Activated CD4-positive, CD25-positive, alpha-beta regulatory T cell treated with anti-CD3 and anti-CD28 coated beads, Interleukin-2, amount 50 U/mL, for 24 hours (primary cell): Measurements from ENCODE around the gene TRIM42.

Experiments
- ATAC-seq, 2 donors: fragments of 150-1000 bp; cut with Tn5 transposase; one replicate each; pipeline ENCODE4 v1.10.0; 2021; ENCODE audit warnings: mild to moderate bottlenecking in 1 of 2, moderate library complexity in 1 of 2

Gene TRIM42

GRCh38 chr3:140710711-140711389, 33.0 kb downstream of the TRIM42 start:
- ATAC-seq, result no peak

- no peak for ATAC-seq
Measured at GRCh38 chr3:140711390-140712035, 33.6 kb downstream of the TRIM42 start.

- no peak for ATAC-seq
Measured at GRCh38 chr3:140712301-140712700, 34.4 kb downstream of the TRIM42 start.

GRCh38 chr3:140715035-140715434, 37.2 kb downstream of the TRIM42 start:
- no peak for ATAC-seq

- ATAC-seq, result no peak
Measured at GRCh38 chr3:140717921-140718320, 40.1 kb downstream of the TRIM42 start.

- no peak for ATAC-seq
Measured at GRCh38 chr3:140719841-140720614, 42.2 kb downstream of the TRIM42 start.

GRCh38 chr3:140723576-140723975, 45.7 kb downstream of the TRIM42 start:
- ATAC-seq, result no peak

GRCh38 chr3:140724856-140725812, 47.3 kb downstream of the TRIM42 start:
- no peak for ATAC-seq

- ATAC-seq, result no peak
Measured at GRCh38 chr3:140726066-140726465, 48.2 kb downstream of the TRIM42 start.

- ATAC-seq, result no peak
Measured at GRCh38 chr3:140727886-140728285, 50.0 kb downstream of the TRIM42 start.

GRCh38 chr3:140731440-140732119, 53.7 kb downstream of the TRIM42 start:
- ATAC-seq, result no peak

- no peak for ATAC-seq
Measured at GRCh38 chr3:140733623-140734022, 55.8 kb downstream of the TRIM42 start.

GRCh38 chr3:140736863-140737460, 59.1 kb downstream of the TRIM42 start:
- ATAC-seq, result no peak

GRCh38 chr3:140742116-140742515, 64.3 kb downstream of the TRIM42 start:
- ATAC-seq, result no peak

- ATAC-seq, result no peak
Measured at GRCh38 chr3:140748171-140748570, 70.3 kb downstream of the TRIM42 start.

- no peak for ATAC-seq
Measured at GRCh38 chr3:140748903-140749302, 71.0 kb downstream of the TRIM42 start.
